HG03139 (cell line): ENCODE measurements around the gene LRRC2.
"Not testable (repeated sequence)": the region's sequence is repeated elsewhere in the genome, so short reads cannot be mapped to it uniquely, and the experiment has no call there.

Experiments
- ATAC-seq: cut with Tn5 transposase; IDR thresholded peaks from one replicate; pipeline ENCODE4 v1.9.1; 2021; ENCODE audit not compliant: unreplicated experiment

Gene LRRC2

DNA sequence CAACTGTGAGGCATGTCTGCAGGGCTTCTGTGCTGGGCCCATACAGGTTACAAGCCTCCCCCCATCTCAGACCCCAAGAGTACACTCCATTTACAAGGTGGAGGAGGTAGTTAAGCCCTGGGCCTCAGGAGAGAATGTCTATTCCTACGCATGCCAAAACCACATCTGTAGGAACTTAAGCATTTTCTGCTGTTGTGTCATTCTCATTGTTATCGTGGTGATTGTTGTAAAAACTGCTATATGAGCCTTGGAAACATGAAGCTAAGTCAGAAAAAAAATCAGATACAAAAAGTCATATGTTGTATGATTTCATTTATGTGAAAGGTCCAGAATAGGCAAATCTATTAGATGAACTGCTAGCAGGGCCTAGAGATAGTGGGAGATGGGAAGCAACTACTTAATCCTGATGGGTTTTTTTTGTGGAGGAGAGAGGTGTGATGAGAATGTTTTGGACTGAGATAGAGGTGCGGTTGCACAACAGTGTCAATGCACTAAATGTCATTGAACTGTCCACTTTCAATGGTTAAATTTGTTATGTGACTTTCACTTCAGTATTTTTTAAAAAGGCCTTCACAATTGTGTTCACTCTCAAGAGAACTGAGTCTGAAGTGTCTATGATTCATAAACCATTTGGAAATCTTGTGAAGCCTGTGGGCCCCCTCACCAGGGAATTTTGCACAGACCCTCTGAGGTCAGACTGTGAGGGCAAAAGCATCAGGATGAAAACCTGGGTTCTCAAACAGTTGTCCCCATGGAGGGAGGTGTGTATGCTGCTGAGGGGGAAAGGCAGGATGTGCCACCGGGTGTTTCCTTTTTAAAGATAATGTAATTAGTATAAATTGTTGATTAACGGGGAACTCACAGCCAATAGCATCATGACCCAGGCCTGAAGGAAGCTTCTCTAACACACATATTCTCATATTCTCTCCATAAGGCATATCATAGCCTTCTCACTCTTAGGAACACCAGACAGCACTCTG, 65.2 kb downstream of the LRRC2 start:
- no peak for ATAC-seq

DNA sequence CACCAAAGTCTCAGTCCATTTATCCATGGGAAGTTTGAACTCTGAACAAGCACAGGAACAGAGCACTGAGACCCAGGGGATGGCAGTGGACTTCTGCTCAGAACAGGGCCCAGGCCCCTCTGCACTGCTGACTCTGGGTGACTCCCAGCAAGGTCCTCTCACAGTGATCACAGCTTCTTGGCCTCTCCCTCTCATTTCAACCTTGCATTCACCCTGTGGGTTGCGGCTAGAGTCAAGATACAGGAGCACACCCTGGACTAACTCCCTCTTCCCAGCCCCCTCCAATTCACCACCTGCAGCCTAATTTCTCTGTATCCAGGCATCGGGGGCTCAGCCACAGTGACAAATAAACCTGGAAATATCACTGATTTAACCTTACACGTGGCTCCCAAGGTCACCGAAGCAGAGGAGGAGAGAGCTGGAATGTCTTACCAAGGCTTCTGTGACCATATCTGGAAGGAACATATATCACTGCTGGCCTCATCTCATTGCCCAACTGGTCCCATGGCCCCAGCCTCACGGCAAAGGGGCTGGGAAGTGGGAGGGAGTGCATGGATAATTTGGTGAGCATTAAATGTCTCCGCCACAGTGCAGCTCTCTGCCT, 67.1 kb downstream of the LRRC2 start:
- no peak for ATAC-seq

DNA sequence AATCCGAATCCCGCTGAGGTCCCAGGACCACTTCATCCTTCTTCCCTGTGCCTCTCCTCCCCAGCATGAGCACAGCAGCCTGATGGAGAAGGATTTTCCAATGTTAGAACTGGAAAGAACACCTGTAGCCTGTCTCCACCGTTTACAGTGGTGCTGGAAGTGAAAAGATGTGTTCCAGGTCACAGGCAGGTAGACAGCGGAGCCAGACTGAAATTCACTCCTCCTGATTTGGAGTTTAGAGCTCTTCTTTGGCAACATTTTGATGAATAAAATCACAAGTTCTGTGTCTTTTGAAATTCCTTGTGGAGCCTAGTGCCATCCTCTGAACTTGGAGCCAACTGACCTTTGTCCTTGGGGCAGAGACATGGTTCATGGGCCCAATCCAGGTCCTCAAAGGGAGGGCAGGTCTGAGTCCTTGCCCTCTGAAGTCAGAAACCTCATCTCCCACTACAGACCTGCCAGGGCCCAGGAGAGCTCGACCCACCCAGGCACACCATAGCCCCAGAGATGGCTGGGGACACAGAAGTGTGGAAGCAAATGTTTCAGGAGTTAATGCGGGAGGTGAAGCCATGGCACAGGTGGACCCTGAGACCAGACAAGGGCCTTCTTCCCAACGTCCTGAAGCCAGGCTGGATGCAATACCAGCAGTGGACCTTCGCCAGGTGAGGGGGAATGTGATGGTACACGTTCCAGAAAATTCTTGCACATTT, 68.4 kb downstream of the LRRC2 start, which contains the start of gene RTP3:
RTP3 (plus strand) TSS at position 421 of the 710 bp plus-strand sequence; CDS start at position 508, 87 bp downstream.
- ATAC-seq = no peak

DNA sequence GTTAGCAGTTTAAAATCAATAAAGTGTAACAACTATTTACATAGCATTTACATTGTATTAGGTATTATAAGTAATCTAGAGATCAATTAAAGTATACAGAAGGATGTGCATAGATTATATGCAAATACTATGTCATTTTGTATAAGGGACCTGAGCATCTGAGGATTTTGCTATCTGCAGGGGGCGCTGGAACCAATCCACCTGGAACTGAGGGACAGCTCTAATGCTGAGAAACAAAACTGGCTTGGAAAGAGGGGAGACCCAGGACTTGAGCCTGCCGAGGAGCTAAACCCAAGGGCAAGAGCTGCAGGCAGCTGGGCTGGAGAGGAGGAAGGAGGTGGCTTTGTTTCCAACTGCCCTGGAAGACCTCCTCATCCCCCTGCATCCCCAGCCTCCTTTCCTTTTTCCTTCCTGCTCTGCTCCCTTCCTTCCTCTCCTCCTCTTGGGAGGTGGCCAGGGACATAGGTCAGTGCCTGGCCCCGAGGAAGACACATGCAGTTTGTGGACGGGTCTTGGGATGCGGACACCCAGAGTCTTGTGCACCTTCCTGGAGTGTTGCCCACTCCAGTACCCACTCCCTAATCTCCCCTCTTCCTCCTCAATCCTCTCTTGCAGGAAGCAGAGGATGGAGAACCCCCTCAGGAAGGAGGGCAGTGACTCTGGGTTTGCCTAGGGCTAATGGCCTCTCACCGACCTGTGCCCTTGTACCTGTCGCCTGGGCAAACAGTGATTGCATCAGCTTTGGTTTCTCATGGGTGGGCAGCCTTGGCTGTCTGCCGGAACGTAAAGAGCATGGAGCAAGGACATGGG, 69.2 kb downstream of the LRRC2 start:
- ATAC-seq = no peak

DNA sequence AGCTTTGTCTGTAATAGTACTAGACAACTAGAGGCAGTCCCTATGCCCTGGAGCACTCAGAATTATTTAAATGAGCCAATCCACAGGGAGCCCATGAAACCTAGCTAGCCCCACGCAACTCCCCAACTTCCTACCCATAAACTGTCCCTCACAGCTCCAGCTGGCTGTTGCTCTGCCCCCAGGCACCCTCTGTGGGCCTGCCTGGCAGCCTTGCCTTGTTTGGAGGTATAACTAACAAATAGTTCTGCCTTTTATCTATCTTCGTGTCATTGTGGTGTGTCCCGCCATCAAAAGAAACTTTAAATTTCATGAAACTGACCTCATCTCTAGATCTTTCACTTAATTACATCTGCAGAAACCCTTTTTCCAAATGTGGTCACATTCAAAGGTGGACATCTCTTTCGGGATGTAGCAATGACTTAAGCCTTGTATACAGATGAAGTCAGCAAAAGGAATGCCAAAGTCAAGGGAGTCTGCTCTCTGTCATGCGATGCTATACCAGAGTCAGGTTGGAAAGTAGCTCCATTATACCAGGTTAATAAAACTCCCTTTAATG, 70.1 kb downstream of the LRRC2 start:
- ATAC-seq = no peak

DNA sequence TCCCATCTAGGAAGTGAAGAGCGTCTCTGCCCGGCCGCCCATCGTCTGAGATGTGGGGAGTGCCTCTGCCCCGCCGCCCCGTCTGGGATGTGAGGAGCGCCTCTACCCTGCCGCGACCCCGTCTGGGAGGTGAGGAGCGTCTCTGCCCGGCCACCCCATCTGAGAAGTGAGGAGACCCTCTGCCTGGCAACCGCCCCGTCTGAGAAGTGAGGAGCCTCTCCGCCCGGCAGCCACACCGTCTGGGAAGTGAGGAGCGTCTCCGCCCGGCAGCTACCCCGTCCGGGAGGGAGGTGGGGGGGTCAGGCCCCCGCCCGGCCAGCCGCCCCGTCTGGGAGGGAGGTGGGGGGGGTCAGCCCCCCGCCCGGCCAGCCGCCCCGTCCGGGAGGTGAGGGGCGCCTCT, 71.6 kb downstream of the LRRC2 start:
- not testable (repeated sequence) for ATAC-seq

DNA sequence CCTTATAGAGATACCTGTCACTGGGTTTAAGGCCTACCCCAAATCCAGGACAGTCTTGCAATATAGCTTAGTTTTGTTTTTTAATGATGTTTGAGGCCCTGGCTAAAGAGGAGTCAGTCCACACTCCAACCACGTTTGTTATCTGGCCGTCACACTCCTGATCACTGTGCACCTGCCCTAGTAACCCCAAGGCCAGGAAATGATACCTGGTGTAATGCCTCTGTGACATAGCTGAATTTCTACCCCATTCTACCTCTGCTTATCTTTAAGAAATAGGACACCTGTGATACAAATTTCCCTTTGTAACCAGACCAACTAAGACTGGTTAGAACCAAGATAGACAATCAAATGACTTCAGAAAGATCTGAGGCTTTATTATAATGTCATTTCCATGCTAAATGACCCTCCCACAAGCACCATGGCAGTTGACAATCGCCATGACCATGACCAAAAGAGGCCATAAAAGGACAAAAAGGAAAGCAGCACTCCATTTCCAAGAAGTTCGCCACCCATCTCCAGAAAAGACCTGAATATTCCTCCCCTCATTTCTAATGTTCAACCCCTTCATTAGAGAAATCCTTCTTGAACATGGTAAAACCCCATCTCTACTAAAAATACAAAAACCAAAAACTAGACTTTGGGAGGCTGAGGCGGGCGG, 73.1 kb downstream of the LRRC2 start:
- ATAC-seq = no peak

DNA sequence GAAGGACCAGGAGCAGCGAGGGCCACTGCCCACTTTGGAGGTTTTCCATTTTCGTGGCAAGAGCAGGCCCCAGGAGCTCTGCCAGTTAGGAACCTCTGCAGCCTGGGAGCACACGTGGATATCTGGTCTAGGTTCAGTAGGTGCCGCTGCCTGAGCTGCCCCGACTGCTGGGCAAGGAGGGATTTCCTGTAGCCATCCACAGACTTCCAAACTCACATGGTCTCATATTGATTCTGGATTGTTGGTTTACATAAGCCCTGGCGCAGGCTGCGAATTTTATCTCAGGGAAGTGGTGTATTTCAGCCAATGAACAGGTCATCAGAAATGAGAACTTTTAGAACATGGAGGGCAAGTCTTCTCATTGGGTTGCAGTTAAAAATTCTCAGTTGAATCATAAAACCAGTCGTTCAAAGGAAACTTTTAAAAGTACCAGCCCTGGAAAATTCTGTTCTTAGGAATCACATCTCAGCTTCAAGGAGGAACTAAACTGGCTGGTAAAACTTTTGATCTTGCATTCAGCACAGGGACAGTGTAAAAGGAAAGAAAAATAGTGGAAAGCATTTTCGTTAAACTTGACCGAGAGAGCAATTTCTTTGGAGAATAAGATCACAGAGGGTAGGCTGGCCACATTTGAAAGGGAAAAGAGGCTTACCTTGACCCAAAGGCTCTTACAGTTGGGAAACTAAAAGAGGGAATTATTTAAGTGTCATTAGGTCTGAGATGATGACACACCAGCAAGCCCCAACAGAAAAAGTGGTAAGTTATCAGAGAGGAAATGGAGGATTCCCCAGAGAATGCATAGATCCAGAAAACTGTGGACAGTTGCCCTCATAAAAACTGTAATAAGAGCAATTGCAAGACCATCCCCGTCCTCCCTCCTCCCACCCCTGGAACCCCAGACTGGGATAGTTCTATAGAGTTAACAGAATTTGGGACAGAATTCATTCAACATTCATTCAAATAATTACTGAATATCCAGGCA, 74.7 kb downstream of the LRRC2 start:
- no peak for ATAC-seq

DNA sequence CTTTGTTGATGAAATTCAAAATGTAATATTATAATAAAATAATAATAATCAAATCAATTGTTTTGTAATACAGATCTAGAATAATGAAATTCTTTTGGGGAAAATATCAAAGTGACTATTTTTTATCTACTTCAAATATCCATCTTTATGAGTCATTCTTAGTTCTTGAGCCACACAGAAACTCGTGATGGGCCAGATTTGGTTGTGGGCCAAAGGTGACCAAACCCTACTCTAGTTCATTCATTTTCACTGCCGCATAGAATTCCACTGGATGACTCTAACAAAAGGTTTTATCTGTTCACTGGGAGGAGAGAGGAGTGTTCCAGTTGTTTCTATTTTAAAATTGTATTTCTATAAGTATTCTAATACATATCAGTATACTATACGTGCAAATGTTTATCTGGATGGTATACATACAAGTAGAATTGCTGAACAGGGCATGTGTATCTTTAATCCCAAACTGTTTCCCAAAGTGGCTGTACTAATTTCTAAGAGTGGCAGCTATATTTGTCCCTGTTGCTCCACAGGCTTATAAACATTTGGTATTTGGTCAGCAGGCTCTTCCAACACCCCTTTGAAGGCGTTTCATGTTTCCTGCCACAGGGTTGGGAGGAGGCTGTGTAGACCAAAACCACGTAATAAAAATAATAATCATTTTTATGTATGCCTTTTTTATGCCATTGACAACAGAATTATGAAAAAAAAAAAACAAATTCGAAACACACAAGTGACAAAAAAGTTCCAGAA, 75.6 kb downstream of the LRRC2 start:
- no peak for ATAC-seq

DNA sequence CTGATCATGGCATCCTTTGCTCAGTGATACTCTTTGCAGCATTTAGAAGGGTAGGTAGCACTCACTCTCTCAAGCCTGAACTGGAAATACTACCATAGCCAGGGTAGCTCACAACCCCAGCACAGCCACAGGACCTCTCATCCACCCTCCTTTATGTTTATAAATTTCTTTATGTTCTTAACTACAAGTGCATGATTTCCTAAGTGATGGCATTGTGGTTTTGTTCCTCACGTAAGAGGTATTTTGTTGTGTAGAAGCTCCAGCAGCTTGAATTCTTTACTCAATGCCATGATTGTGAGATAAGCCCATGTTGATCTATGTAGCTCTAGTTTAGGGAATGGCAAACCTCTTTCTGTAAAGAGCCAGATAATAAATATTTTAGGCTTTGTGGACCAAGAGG, 76.2 kb downstream of the LRRC2 start:
- ATAC-seq = no peak

DNA sequence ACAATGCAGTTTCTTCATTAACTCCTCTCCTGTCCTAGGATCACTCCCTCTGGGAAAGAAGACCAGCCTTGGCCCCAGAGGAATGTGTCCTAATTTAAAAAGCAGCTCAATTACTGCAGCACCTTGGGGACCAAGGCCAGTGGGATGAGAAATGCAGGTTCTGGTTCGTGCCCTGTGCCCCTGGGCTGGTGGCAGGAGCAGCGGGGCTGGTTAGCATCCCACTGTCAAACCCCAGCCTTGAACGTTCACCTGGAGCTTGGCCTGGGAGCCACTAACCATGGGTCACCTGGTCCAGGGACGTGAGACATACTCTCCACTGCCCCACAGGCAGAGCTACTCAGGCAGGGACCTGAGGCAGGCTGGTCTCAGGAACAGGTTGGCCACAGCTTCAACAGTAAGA, 76.7 kb downstream of the LRRC2 start:
- ATAC-seq = no peak

DNA sequence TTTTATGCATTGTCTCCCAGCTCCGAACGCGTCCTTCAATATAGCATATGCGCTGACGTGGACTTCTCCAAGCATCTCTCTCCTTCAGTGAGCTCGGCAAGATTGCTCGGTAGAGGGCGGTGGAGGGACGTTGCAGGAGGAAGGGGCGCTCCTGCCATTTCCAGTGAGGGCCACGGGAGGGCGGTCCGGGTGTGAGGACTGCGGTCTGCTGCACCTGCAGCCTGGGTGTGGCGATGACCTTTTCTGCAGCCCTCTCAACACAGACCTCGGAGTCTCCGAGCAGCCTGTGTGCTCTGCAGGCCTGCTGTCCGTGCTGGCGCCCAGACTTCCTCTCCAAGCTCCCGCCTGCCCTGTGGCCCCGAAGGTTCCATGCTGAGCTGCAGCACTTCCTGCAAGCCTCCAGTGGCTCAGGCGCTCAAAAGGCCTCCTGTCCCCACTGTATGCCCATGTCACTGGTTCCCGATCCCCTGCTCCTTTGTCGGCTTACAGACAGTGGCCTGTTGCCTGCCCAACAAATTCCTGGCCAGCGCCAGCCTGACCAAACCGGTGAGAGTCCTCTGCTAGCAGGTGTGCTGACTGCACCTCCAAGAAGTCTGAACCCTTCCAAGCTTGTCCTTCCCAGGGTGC, 77.3 kb downstream of the LRRC2 start:
- peak; percentile 93 for ATAC-seq

DNA sequence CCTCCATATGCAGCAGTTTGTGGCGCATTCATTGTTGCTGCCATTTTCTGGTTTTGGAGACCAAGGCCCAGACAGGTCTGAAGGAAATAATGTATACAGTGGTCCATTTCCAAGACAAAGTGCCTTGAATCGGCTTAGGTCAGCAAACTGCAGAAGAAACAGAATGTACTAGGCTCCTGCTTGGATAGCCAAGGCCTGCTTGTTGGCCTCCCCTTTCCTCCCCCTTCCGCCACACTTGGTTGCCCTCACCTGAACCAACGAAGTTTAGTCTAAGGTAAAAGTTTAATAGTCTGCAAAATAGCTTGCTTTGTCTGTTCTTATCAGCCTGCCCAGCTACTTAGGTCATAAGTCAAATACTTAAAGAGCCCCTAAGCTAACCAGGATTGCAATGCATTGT, 80.3 kb downstream of the LRRC2 start:
- no peak for ATAC-seq

DNA sequence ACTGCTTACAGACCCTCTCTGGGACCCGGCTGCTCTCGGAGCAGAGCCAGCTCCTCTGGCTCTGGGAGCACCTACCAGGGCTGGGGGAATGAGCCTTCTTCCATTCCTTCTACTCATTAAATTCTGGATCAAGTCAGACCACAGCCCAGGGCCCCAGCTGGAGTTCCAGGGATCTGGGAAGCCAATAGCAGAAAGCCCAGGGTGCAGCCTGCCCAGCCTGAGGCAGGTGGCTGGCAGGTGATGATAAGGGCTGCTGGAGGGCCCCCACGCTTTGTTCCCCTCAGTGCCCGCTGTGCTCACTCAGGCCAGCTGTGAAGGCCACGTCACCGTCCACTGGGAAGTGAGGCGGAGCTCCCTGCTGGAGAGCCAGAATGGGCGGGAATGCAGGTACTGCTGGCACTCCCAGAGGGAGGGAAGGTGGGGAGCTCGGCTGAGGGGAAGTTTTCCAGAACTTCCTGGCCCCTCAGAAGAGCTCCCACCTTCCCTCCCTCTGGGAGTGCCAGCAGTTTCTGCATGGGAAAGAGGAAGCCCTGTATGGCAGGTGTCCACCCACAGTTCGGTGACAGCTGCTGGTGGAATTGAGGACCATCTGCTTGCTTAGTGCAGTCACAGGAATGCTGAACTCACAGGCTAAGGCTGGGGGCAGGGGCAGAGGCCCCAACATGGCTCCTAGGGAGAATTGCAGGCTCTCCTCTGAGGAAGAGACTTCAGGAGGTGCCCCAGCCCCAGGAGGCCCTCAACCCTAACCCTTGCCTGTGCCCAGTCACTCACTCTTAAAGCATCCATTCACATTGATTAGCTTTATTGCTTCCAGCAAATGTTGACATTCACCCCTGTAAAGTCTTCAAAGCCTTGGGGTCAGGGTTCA, 81.0 kb downstream of the LRRC2 start:
- ATAC-seq = no peak

DNA sequence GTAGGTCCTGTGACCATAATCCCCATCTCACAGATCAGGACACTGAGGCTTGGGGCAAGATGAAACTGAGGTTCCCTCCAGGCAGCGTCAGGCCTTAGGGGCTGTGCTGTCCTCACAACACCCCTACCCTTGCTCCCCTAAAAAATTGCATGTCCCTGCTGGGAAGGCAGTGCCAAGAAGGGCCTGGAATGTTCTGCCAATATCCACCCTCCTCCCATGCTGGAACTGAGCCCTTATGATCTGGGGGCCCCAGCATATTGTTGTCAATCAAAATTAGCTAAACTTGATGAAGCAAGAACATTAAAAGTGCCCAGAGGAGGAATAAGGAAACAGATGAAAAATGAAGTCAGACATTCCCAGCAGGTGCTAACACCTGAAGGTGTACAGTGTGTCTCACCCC, 81.7 kb downstream of the LRRC2 start:
- no peak for ATAC-seq

DNA sequence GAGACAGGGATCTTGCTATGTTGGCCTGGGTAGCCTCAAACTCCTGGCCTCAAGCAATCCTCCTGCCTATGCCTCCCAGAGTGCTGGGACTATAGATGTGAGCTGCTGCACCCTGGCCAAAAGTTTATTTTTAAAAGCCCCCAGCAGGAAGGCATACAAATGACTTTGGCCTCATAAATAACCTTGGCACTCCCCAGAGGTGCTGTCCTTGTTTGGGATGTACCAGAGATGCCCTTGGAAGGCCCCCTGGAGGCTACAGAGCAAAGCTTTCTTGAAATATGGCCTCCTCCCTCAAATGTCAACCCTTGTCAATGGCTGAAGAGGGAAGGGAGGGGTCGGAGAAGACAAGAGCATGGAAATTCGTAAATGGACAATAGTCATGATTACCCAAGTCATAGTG, 82.3 kb downstream of the LRRC2 start:
- no peak for ATAC-seq
